Endothelial cell of umbilical vein (primary cell): ENCODE data around the gene SPAAR.

Experiments
- CTCF ChIP-seq, 2 donors: IDR thresholded peaks; 1 replicate in 1 of 2; 2 replicates in 1 of 2; pipeline ENCODE4 v1.5.1; 2011; ENCODE audit warnings: low read length in 2 of 2, mild to moderate bottlenecking in 2 of 2, moderate library complexity in 2 of 2, control low read depth in 1 of 2, inconsistent platforms in 1 of 2, low read depth in 1 of 2; ENCODE audit not compliant: insufficient read depth in 1 of 2; ENCODE audit errors: extremely low read depth in 1 of 2
- EZH2 ChIP-seq: IDR thresholded peaks from 2 replicates; pipeline ENCODE4 v1.6.1; 2012; ENCODE audit warnings: borderline replicate concordance, low read depth, mild to moderate bottlenecking, moderate library complexity, low read length, inconsistent platforms; ENCODE audit not compliant: severe bottlenecking
- MAX ChIP-seq: IDR thresholded peaks from 2 replicates; pipeline ENCODE4 v1.6.1; 2011; ENCODE audit not compliant: insufficient read depth, insufficient read length
- POLR2A ChIP-seq: IDR thresholded peaks from 2 replicates; pipeline ENCODE4 v1.6.1; 2012; ENCODE audit warnings: low read depth, mild to moderate bottlenecking, control low read depth, low read length
- POLR2AphosphoS5 ChIP-seq: IDR thresholded peaks from 2 replicates; pipeline ENCODE4 v1.6.1; 2012; ENCODE audit warnings: low read depth, mild to moderate bottlenecking, control low read depth, low read length, moderate library complexity; ENCODE audit not compliant: insufficient read depth

GRCh38 chr9:35909687-35910612 lies 660 bp downstream of the SPAAR start:
- TF ChIP-seq CTCF (IDR thresholded peaks at IDR 0.05; ENCODE audit: extremely low read depth in 1 of 2, insufficient read depth in 1 of 2, low read depth in 1 of 2, low read length in 2 of 2) (no peak), POLR2A (peak; percentile 31), POLR2AphosphoS5 (peak; percentile 14), EZH2 (no peak), MAX (no peak)
